ENCODE data around the gene KIF27. TPM values are rescaled to one million over a fixed set of nuclear protein-coding genes. Genes with fewer than 3 reads are reported as not detected.
"Not testable (repeated sequence)": the region's sequence is repeated elsewhere in the genome, so short reads cannot be mapped to it uniquely, and the experiment has no call there.

The KIF27 gene
- polyA plus RNA-seq, 1 donor = 8.0 TPM

DNA sequence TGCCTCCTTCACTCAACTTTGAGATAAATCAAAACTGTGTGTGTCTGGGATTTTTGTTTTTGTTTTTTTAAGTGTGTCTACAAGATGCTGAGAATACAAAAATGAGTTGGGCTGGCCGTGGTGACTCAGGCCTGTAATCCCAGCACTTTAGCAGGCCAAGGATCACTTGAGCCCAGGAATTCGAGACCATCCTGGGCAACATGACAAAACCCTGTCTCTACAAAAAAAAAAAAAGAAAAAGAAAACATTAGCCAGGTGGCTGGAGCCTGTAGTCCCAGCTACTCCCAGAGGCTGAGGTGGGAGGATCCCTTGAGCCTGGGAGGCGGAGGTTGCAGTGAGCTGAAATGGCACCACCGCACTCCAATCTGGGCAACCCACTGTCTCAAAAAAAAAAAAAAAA lies 37.8 kb upstream of the KIF27 start:
- no peak overlapping the region for H3K4me3 ChIP-seq (ENCODE audit: low read length)
- 80% methylated on average over 1 of the region's 4 CpGs for WGBS (ENCODE audit: insufficient coverage, low lambda C conversion rate)
- no peaks in the 10 kb centered on the region for H3K36me3 ChIP-seq (ENCODE audit: control insufficient read depth, insufficient read depth, low read length)
- H3K27ac ChIP-seq (ENCODE audit: low read length) = no peak overlapping the region
- H3K4me1 ChIP-seq (ENCODE audit: control insufficient read depth, insufficient read depth, low read length) = peaks cover 6% of the 10 kb centered on the region
- no peak for DNase-seq
- no peaks in the 10 kb centered on the region for H3K27me3 ChIP-seq (ENCODE audit: control insufficient read depth, insufficient read depth, low read length)
- no peaks in the 10 kb centered on the region for H3K9me3 ChIP-seq (ENCODE audit: control insufficient read depth, low read depth, low read length)

DNA sequence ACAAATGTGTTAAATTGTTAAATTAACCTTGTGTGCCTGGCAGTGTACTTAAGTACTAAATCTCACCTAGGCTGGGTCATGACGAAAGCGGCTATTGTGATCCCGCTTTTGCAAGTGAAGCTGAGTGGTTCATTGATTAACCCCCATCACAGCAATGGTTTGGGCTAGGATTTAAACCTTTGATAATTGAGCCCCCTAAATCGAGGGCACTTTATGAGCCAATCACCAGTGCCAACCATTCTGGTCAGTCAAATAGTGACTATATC lies 35.9 kb upstream of the KIF27 start:
- no peaks in the 10 kb centered on the region for H3K27me3 ChIP-seq (ENCODE audit: control insufficient read depth, insufficient read depth, low read length)
- no peaks in the 10 kb centered on the region for H3K9me3 ChIP-seq (ENCODE audit: control insufficient read depth, low read depth, low read length)
- no peak for DNase-seq
- peaks cover 6% of the 10 kb centered on the region for H3K4me1 ChIP-seq (ENCODE audit: control insufficient read depth, insufficient read depth, low read length)
- WGBS (ENCODE audit: insufficient coverage, low lambda C conversion rate) = no CpG with 5 or more reads among the region's 4 CpGs
- H3K27ac ChIP-seq (ENCODE audit: low read length) = peak overlapping the region; percentile 73
- H3K4me3 ChIP-seq (ENCODE audit: low read length) = peak overlapping the region; percentile 75
- H3K36me3 ChIP-seq (ENCODE audit: control insufficient read depth, insufficient read depth, low read length) = peaks cover 3% of the 10 kb centered on the region

DNA sequence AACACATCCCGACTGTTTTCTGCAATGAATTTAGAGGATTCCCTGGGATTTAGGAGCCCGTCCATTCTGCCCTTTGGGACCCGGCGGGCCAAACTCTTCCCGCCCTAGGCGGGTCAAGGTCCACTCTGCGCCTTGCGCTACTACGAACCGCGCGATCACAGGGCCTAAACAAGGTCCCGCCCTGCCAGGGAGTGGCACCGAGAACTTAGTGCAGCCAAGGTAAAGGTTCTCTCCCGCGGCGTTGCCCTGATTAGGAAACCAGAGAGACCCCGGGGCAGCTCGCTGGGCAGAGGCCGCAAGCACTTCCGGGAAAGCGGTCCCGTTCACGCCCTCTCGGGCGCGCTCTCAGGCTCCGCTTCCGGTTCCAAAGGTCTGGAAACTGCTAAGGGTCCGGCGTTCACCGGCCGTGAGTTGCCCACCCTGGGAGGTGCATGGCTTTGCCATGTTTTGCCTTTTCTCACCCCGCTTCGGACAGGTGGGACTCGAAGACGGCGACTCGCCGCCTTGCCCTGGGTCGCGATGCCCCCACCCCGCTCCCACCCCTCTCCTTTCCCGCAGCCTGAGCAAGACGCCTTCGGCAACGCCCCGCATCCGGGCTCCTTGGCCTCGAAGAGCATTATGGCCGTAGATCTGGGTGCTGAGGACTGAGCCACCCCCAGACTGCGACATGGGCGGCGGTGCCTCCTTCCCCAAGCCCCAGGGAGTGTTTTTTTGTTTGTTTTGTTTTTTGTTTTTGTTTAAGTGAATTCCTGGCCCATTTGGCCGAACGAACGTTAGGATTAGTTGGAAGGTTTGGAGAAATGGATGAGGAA lies 35.4 kb upstream of the KIF27 start:
- H3K36me3 ChIP-seq (ENCODE audit: control insufficient read depth, insufficient read depth, low read length) = peaks cover 8% of the 10 kb centered on the region
- DNase-seq = peak; percentile 90 to 96
- H3K9me3 ChIP-seq (ENCODE audit: control insufficient read depth, low read depth, low read length) = no peaks in the 10 kb centered on the region
- H3K4me3 ChIP-seq (ENCODE audit: low read length) = peak overlapping the region; percentile 75
- no peaks in the 10 kb centered on the region for H3K27me3 ChIP-seq (ENCODE audit: control insufficient read depth, insufficient read depth, low read length)
- peaks cover 6% of the 10 kb centered on the region for H3K4me1 ChIP-seq (ENCODE audit: control insufficient read depth, insufficient read depth, low read length)
- H3K27ac ChIP-seq (ENCODE audit: low read length) = peak overlapping the region; percentile 73
- no CpG with 5 or more reads among the region's 57 CpGs for WGBS (ENCODE audit: insufficient coverage, low lambda C conversion rate)

DNA sequence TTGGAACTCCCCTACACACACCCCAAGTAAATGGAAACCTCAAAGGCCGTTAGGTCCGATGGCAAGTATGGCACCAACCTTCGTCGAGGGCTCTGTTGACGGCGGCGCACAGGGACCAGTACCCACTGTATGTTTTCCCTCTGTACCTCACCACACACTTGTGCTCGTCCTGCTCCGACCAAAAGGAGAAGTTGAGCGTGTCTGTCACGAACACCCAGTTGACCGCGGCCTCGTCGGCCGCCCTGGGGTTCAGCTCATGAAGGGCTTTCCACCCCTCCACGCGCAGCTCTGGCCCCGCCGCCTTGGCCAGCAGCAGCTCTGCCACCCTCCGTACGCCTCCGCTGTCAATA lies 34.8 kb upstream of the KIF27 start:
- no CpG with 5 or more reads among the region's 23 CpGs for WGBS (ENCODE audit: insufficient coverage, low lambda C conversion rate)

DNA sequence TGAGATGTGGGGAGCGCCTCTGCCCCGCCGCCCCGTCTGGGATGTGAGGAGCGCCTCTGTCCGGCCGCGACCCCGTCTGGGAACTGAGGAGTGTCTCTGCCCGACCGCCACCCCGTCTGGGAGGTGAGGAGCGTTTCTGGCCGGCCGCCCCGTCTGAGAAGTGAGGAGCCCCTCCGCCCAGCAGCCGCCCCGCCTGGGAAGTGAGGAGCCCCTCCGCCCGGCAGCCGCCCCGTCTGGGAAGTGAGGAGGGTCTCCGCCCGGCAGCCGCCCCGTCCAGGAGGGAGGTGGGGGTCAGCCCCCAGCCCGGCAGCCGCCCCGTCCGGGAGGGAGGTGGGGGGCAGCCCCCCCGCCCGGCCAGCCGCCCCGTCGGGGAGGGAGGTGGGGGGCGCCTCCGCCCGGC lies 26.9 kb upstream of the KIF27 start:
- H3K4me3 ChIP-seq (ENCODE audit: low read length); H3K9me3 ChIP-seq (ENCODE audit: control insufficient read depth, low read depth, low read length); H3K27me3 ChIP-seq (ENCODE audit: control insufficient read depth, insufficient read depth, low read length); H3K4me1 ChIP-seq (ENCODE audit: control insufficient read depth, insufficient read depth, low read length); H3K27ac ChIP-seq (ENCODE audit: low read length); DNase-seq: not testable (repeated sequence)
- no CpG with 5 or more reads among the region's 39 CpGs for WGBS (ENCODE audit: insufficient coverage, low lambda C conversion rate)
- H3K36me3 ChIP-seq (ENCODE audit: control insufficient read depth, insufficient read depth, low read length) = peaks cover 27% of the 10 kb centered on the region

More for the DNA sequence above, 34.8 kb upstream of the KIF27 start:
- H3K9me3 ChIP-seq (ENCODE audit: control insufficient read depth, low read depth, low read length) = no peaks in the 10 kb centered on the region
- H3K4me3 ChIP-seq (ENCODE audit: low read length) = peak overlapping the region; percentile 75
- DNase-seq = no peak
- H3K27ac ChIP-seq (ENCODE audit: low read length) = peak overlapping the region; percentile 73
- no peaks in the 10 kb centered on the region for H3K27me3 ChIP-seq (ENCODE audit: control insufficient read depth, insufficient read depth, low read length)
- peaks cover 9% of the 10 kb centered on the region for H3K36me3 ChIP-seq (ENCODE audit: control insufficient read depth, insufficient read depth, low read length)
- peaks cover 6% of the 10 kb centered on the region for H3K4me1 ChIP-seq (ENCODE audit: control insufficient read depth, insufficient read depth, low read length)

DNA sequence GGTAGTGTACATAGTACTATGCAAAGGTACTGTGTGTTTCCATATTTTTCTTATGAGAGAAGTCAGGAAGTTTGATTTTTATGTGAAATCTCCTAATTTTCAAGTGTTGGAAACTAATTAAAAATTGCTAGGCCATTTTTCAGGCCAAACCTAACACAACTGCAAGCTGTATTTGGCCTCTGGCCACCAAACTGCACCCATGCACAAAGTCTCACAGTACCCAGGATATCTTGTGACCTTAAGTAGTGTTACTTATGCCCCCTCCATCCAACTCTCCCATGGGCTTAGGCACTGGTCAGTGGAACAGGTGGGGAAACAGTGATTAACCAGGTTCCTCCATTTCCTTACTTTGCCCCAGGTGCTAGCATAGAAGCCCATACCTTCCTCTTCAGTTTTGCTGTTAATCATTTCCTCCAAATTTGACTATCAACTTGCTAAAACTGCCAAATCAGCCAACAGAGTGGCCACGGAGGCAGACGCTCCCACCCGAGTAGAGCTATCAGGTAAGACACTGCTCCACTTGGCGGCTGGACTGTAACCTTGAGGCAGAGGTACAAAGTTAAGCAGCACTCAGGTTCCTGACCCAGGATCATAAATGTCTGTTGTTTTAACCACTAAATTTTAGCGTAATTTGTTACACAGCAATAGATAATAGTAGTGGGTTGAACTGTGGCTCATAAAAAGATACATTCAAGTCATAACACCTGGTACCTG lies 19.5 kb upstream of the KIF27 start:
- no peak overlapping the region for H3K4me3 ChIP-seq (ENCODE audit: low read length)
- peak; percentile 60 to 81 for DNase-seq
- H3K27ac ChIP-seq (ENCODE audit: low read length) = peak overlapping the region; percentile 35
- H3K4me1 ChIP-seq (ENCODE audit: control insufficient read depth, insufficient read depth, low read length) = peaks cover 2% of the 10 kb centered on the region
- H3K27me3 ChIP-seq (ENCODE audit: control insufficient read depth, insufficient read depth, low read length) = no peaks in the 10 kb centered on the region
- H3K36me3 ChIP-seq (ENCODE audit: control insufficient read depth, insufficient read depth, low read length) = peaks cover 27% of the 10 kb centered on the region
- H3K9me3 ChIP-seq (ENCODE audit: control insufficient read depth, low read depth, low read length) = no peaks in the 10 kb centered on the region
- no CpG with 5 or more reads among the region's 5 CpGs for WGBS (ENCODE audit: insufficient coverage, low lambda C conversion rate)

DNA sequence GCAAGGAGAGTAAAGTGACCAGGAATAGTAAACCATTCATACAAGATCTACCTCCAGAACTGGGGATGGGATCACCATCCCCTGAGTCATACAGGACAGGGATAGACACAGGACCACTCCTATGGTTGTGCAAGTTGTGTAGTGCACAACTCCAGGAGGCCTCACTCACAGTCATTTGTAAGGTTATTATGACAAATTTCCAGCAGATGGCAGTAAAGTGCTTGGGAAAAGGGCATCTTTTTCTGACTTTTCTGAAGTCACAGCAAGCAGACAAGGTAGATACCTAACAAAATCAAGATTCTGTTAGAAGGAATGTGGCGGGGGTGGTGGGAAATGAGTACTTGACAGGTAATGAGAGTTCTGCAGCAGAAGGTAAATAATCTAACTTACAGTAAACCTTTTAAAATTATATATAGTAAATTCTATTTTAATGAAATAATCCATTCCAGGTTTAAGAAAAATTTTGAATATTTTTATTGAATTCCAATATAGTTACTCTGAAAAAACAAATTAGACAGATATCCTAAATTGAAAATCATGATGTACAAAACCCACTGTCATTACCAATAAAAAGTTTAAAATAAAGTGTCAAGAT lies 16.7 kb upstream of the KIF27 start:
- Histone ChIP-seq H3K4me1 (ENCODE audit: control insufficient read depth, insufficient read depth, low read length) (peaks cover 2% of the 10 kb centered on the region), H3K36me3 (ENCODE audit: control insufficient read depth, insufficient read depth, low read length) (peaks cover 20% of the 10 kb centered on the region), H3K9me3 (ENCODE audit: control insufficient read depth, low read depth, low read length) (no peaks in the 10 kb centered on the region), H3K27ac (ENCODE audit: low read length) (no peak overlapping the region), H3K4me3 (ENCODE audit: low read length) (no peak overlapping the region), H3K27me3 (ENCODE audit: control insufficient read depth, insufficient read depth, low read length) (no peaks in the 10 kb centered on the region)
- 63% methylated on average over 1 of the region's 1 CpG for WGBS (ENCODE audit: insufficient coverage, low lambda C conversion rate)
- peak; percentile 57 to 60 for DNase-seq

DNA sequence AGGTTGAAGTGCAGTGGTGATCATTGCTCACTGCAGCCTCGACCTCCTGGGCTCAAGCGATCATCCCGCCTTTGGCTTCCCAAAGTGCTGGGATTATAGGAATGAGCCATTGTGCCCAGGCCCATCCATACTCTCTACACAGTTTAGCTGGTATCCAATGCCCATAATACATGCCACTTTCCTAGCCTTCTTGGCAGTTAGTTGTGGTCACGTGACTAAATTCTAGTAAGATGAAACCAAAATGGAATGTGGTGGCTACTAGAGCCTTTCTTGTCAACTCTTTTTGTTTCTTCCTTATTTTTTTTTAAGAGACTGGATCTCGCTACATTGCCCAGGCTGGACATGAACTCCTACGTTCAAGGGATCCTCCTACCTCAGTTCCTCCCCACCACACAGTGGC lies 15.3 kb upstream of the KIF27 start:
- no peaks in the 10 kb centered on the region for H3K4me1 ChIP-seq (ENCODE audit: control insufficient read depth, insufficient read depth, low read length)
- WGBS (ENCODE audit: insufficient coverage, low lambda C conversion rate) = no CpG with 5 or more reads among the region's 6 CpGs

DNA sequence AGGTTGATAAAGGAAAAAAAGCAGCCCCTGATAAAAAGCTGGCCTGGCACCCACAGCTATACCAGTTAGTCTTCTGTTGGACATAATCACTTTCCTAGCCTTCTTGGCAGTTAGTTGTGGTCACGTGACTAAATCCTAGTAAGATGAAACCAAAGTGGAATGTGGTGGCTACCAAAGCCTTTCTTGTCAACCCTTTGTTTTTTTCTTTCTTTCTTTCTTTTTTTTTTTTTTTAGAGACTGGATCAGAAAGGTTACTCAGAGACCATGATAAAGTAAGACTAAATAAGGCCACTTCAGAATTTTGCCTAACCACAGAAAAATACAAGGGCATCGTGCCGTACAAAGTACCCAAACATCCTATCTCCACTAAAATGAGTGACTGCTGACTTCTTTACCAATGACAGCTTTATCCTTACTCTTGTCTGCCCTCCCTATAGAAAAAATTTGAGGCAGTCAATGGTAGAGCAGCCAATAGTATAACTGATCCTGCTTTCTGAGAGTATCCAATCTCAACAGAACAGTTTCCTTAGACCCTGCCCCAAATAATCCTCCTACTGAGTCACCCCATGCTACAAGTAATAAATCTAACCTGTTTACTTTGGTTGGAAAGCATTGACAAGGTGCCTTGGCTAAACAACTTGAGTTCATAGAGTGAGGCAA lies 14.2 kb upstream of the KIF27 start:
- DNase-seq = no peak
- Histone ChIP-seq H3K27ac (ENCODE audit: low read length) (no peak overlapping the region), H3K27me3 (ENCODE audit: control insufficient read depth, insufficient read depth, low read length) (no peaks in the 10 kb centered on the region), H3K4me3 (ENCODE audit: low read length) (no peak overlapping the region), H3K36me3 (ENCODE audit: control insufficient read depth, insufficient read depth, low read length) (peaks cover 15% of the 10 kb centered on the region), H3K9me3 (ENCODE audit: control insufficient read depth, low read depth, low read length) (no peaks in the 10 kb centered on the region), H3K4me1 (ENCODE audit: control insufficient read depth, insufficient read depth, low read length) (no peaks in the 10 kb centered on the region)
- WGBS (ENCODE audit: insufficient coverage, low lambda C conversion rate) = no CpG with 5 or more reads among the region's 3 CpGs

More for the DNA sequence above, 15.3 kb upstream of the KIF27 start:
- no peak for DNase-seq
- Histone ChIP-seq H3K27ac (ENCODE audit: low read length) (no peak overlapping the region), H3K9me3 (ENCODE audit: control insufficient read depth, low read depth, low read length) (no peaks in the 10 kb centered on the region), H3K36me3 (ENCODE audit: control insufficient read depth, insufficient read depth, low read length) (peaks cover 17% of the 10 kb centered on the region), H3K27me3 (ENCODE audit: control insufficient read depth, insufficient read depth, low read length) (no peaks in the 10 kb centered on the region), H3K4me3 (ENCODE audit: low read length) (no peak overlapping the region)

DNA sequence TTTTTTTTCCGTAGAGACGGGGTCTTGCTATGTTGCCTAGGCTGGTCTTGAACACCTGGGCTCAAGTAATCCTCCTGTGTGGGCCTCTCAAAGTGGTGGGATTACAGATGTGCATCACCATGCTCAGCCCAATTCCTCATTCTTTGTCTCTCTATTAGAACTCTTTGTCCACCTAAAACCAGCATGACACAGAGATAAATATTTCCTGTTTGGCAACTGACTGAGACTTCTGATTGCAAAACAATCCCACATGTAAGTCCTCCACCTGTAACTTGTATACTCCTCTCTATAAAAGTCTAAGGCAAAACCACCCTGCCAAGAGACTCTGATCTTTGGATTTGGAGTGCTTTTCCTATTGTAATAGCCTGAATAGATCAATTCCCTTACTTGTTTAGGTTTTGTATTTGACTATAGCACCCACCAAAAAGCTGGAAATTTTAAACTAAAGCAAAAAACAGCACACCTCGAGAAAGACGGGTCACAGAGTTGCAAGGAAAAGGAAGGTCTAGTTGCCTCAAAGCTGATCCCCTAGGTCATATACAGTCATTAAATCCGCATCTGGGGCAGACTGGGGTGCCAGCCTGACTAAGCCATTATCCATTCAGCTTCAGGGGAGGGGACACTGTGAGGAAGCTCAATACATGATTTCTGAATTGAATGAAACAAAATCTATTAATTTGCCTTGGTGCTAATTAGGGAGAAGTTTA lies 13.5 kb upstream of the KIF27 start:
- DNase-seq = peak in 1 of 2 donors; percentile 12
- Histone ChIP-seq H3K4me3 (ENCODE audit: low read length) (no peak overlapping the region), H3K4me1 (ENCODE audit: control insufficient read depth, insufficient read depth, low read length) (no peaks in the 10 kb centered on the region), H3K27me3 (ENCODE audit: control insufficient read depth, insufficient read depth, low read length) (no peaks in the 10 kb centered on the region), H3K27ac (ENCODE audit: low read length) (no peak overlapping the region), H3K36me3 (ENCODE audit: control insufficient read depth, insufficient read depth, low read length) (peaks cover 10% of the 10 kb centered on the region), H3K9me3 (ENCODE audit: control insufficient read depth, low read depth, low read length) (no peaks in the 10 kb centered on the region)
- 100% methylated on average over 1 of the region's 5 CpGs for WGBS (ENCODE audit: insufficient coverage, low lambda C conversion rate)

Measured in large intestine (tissue), 3 donors.